Loucy (cell line): ENCODE results near the gene ATXN7L1.

Experiments
- CTCF ChIP-seq: fragments of 200-600 bp; sonication (generic); conservative IDR thresholded peaks from 2 replicates; pipeline ENCODE4 v1.5.1; 2014; ENCODE audit warnings: mild to moderate bottlenecking, antibody characterized with exemption, low read length
- EZH2phosphoT487 ChIP-seq: fragments of 200-600 bp; IDR thresholded peaks from 2 replicates; pipeline ENCODE4 v1.6.1; 2018; ENCODE audit warnings: antibody characterized with exemption, mild to moderate bottlenecking, moderate library complexity, borderline replicate concordance

DNA sequence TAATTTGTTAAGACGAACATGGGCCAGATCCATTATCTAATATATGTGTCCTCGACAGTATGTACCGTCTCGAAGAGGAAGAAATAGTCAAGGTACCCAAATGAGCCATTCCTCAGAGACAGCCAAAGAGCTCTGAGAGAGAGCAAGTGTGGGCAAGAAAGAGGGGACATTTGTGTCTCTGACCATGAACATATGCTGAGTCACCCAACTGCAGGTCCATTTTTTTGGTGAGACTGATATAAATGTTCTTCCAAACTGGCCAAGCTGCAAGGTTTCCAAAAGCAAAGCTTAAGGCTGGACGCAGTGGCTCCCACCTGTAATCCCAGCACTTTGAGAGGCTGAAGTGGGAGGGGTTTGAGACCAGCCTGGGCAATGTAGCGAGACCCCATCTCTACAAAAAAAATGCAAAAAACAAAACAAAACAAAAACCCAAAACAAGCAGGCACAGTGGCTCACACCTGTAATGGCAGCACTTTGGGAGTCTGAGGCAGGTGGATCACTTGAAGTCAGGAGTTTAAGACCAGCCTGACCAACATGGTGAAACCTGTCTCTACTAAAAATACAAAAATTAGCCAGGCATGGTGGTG, 26.0 kb upstream of the ATXN7L1 start:
- TF ChIP-seq CTCF, result no peak
- TF ChIP-seq EZH2phosphoT487, result no peak
